ENCODE results near the gene RAB3C.

Gene RAB3C

DNA sequence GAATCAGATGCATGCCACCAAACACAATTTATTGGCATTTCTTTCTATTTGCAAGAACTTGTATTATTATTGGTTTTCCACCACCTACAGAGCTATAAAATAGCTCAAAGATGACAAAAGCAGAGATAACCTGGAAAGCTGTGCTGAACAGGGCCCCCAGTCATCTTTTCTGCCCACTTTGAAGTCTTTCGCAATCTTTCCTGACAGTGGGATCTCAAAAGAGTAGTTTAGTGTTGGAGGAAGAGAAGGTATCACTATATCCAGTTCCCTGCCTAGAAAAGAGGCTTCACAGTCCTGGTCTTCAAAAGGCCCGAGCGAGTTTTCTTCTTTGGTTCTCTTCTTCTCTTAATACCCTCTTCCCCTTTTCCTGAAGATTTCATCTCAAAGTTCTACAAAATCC, 231.0 kb downstream of the RAB3C start:
- in situ Hi-C loops (cut with HindIII; ENCODE audit: low sequenced_read_pairs) = no loop called here

DNA sequence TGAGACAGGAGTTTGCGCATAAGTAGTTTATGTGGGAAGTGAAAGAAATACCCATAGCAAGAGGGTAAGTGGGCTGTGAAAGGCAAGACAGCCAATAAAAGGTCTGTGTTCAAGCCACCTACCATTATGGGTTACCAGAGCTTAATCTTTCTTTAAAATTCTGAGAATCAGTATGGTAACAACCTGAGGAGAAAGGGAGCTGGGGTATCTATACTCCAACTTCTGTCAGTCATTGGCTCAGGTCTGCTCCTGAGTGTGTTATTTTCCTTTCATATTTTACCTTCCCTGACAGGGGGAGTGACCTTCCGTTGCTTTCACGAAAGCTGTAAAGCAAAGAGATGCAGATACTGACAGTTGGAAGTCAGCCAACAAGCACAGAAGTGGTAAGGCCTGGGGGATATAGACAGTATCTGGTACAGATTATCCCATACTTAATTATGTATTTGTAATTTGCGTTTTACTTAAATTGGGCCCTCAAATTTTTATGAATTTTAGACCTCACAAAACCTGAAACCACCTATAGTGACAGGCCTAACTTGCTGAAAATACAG, 233.4 kb downstream of the RAB3C start:
- in situ Hi-C loops (cut with HindIII; ENCODE audit: low sequenced_read_pairs) = no loop called here

DNA sequence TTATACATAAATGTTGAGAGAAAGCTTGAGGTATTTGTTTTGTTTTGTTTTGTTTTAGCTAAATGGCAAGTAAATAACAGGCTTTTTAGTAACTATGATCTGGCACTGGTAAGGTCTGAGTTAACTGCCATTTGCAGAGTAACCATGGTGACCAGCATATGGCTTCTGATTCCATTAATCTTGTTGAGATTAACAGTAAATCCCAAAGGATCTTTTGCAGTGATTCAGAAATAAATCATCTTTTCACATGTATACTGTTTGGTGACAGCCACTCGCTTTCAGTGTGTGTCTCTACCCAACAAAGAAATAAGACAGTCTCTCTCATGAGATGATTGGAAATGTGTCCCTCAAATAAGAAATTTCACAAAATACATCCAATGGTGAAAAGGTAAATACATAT, 235.6 kb downstream of the RAB3C start:
- in situ Hi-C loops (cut with HindIII; ENCODE audit: low sequenced_read_pairs) = no loop called here

DNA sequence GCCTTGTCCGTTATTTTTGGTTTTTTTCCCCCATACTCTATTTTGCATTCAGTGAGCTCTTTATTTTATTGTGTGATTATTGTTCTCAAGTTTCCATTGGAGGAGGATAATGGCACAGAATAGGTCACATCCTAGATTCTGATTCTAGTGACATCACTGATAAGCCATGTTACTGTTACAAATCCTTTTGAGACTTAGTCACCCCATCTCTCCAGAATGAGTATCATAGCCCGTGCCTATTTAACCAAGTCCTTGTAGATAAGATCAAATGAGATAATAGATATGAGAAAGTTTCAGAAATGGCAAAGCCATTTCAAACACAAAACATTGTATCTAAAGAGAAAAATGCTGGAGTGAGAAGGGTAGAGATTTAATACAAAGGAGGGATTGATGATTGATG, 242.6 kb downstream of the RAB3C start:
- in situ Hi-C loops (cut with HindIII; ENCODE audit: low sequenced_read_pairs) = no loop called here

DNA sequence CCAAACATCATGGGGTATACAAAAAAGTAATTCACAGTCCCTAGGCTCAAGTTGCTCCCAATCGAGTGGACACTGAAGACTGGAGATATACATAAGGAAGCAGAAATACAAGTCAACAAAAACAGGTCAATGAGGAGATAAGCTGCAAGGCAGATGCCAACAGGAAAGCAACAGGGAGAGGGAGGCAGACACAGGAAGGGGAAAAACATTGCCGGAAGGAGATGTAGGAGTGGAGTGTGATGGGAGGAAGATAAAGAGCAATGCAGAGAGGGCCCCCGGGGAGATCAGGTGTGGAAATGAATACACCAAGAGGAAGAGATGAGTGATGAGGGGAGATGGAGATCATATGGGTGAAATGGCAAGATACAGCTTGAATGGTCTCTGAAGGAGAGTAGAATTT, 243.0 kb downstream of the RAB3C start:
- in situ Hi-C loops (cut with HindIII; ENCODE audit: low sequenced_read_pairs) = no loop called here

DNA sequence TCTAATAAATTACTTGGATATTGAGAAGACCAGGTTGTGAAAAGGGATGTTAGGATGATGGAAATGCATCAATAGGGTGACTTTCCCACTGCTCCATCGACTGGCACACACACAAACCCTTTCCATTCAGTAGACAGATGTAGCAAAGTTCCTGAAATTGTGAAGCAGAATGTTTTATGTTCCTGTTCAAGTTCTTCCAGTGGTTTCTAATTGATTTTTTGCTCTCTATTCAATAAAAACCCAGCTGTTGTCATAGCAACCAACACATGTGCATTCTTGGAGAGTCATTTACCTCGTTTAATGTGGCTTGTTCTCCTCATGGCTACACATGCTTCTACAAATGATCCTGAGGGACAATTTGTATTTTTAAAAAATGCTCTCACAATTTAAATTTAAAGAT, 244.6 kb downstream of the RAB3C start:
- in situ Hi-C loops (cut with HindIII; ENCODE audit: low sequenced_read_pairs) = no loop called here

DNA sequence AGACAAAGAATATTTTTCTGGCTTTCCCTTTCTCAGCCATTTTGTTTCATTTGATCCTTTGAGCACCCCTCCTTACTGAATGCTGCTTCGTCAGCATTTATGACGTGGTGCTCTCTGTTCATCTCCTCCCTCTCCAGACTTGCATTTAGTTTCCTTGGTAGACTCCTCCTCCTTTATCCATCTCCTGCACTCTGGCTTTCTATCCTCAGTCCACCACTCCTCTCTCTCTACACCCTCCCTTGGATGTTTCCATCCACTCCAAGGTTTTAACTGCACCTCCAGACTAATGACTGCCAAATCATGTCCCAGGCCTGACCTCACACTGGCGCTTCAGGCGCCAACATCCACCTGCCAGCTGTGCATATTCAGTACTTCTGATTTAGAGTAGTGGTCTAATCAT, 245.4 kb downstream of the RAB3C start:
- in situ Hi-C loops (cut with HindIII; ENCODE audit: low sequenced_read_pairs) = no loop called here

DNA sequence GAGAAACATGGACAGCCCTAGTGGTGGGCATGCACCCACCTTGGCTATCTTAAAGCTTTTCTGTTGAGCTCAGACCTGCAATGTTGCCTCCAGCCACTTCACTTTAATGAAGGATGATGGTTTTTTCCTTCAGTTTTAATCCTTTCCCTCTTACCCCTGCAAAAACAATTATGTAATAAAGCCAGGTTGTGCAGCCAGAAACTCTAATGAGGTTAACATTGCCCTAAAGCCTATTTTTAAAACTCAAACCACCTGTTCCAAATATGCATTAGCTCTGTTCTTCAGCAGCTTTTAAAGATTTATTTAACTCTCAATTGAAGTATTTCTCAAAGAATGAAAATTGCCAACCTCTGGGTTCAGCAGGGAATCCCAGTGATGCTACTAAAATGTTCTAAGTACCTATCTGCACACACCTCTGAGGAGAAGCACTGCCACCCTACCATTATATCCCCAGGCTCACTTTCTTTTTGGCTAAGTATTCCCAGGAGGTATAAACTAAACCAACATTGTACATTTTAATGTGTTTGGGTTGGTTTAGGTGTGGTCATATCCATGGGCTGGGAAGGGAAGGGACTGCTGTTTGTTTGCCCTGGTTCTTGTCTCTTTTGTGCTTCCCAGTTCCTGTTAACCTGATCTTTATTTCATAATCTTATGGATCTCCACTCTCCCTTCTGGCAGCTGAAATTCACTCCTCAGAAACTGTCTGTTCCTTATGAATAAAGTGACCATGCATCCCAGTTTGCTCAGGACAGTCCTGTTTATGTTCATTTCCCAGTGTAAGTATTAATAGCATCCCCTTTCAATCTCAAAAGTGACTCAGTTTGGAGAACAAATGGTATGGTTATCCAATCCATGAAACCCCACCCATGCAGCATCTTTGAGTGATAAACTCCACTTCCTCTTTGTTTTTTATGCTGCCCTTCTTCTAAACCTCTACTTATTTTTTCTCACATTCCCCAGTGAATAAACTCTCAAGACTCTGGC, 251.7 kb downstream of the RAB3C start:
- in situ Hi-C loops (cut with HindIII; ENCODE audit: low sequenced_read_pairs) = no loop called here

DNA sequence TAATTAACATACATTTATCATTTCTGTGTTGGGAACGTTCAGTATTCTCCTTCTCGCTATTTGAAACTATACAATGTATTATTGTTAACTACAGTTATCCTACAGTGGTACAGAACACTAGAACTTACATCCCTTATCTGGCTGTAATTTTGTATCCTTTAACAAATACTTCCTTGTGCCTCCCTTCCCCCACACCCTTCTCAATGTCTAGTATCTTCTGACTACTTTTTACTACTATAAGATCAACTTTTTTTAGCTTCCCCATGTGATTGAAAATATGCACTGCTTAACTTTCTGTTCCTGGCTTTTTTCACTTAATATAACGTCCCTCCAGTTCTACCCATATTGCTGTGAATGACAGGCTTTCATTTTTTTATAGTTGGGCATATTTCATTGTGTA, 253.5 kb downstream of the RAB3C start:
- in situ Hi-C loops (cut with HindIII; ENCODE audit: low sequenced_read_pairs) = no loop called here

DNA sequence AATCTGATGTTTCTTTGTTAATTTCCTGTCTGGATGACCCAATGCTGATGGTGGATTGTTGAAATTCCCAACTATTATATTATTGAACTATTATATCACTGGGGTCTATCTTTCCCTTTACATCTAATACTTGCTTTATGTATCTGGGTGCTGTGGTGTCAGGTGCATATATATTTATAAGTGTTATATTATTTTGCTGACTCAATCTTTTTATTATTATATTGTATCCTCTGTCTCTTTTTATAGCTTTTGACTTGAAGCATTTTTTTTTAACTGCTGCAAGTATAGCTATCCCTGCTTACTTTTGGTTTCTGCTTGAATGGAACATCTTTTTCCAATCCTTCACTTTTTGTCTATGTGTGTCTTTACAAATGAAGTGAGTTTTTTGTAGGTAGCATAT, 255.9 kb downstream of the RAB3C start:
- in situ Hi-C loops (cut with HindIII; ENCODE audit: low sequenced_read_pairs) = no loop called here

DNA sequence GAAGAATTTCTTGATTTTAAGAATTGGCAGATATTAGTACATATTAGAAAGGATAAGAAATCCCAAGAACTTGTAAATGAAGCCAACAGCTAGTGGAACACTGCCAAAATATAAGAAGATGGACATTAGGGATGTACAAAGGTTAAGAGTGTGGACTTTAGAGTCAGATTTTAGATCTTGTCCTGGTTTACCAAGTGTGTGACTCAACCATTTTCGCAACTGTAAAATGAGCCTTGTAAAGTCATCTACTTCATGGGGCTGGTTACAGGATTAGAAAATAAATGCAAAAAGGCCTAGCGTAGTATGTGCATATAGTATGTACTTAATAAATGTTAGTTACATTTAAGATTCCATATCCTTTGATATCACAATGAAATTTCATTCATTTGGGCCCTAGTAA, 260.0 kb downstream of the RAB3C start:
- in situ Hi-C loops (cut with HindIII; ENCODE audit: low sequenced_read_pairs) = no loop called here

DNA sequence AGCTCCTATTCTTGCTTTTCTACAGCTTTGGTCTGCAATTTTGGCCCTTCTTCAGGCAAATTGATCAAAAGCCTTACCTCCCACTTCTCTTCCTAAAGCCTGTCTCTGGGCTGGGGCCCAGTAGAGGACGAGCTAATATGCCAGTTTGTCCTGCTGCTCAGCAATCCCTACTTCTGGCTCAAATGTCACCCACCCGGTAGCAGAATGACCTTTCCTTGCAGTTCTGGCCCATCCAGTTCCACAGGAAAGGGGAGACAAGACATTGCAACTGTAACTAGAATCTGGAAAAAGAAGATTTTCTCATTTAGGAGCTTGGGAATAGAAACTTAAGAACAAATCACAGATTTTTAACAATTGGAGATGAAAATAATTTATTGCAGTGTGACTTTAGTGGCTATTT, 261.5 kb downstream of the RAB3C start:
- in situ Hi-C loops (cut with HindIII; ENCODE audit: low sequenced_read_pairs) = no loop called here

DNA sequence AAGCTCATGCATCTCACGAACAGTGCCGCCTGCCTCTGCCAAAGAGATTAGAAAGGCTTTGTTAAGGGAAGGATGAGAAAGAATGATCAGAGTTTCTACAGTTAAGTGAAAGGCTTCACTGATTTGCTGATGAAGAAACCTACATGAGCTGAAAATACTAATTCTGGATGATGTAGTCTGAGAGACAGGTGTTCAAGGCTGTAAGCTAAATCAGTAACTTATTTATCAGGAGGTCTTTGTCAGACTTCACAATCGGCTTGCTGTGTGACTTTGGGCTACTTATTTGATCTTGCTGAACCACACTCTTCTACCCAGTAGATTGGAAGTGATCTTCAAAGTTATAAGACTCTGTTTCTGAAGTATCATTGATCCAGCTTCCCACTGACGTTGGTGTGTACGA, 264.2 kb downstream of the RAB3C start:
- in situ Hi-C loops (cut with HindIII; ENCODE audit: low sequenced_read_pairs) = no loop called here

DNA sequence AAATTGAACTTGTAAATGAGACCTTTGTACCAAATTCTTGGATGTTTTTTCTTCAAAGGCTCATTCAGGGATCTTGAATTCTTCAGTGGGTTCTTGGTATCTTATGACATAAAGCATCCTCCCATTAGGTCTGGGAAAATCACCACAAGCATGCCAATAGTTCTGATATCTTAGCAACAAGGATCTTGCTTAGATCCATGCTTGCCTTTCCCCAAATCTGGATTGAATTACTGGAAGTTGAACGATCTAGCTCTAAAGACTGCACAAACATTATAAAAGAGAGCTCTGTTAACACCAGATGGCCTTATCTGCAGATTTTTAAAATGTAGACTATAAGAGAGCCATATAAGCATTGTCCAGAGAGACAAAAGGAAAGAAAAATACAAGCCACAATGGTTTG, 266.3 kb downstream of the RAB3C start:
- in situ Hi-C loops (cut with HindIII; ENCODE audit: low sequenced_read_pairs) = no loop called here

DNA sequence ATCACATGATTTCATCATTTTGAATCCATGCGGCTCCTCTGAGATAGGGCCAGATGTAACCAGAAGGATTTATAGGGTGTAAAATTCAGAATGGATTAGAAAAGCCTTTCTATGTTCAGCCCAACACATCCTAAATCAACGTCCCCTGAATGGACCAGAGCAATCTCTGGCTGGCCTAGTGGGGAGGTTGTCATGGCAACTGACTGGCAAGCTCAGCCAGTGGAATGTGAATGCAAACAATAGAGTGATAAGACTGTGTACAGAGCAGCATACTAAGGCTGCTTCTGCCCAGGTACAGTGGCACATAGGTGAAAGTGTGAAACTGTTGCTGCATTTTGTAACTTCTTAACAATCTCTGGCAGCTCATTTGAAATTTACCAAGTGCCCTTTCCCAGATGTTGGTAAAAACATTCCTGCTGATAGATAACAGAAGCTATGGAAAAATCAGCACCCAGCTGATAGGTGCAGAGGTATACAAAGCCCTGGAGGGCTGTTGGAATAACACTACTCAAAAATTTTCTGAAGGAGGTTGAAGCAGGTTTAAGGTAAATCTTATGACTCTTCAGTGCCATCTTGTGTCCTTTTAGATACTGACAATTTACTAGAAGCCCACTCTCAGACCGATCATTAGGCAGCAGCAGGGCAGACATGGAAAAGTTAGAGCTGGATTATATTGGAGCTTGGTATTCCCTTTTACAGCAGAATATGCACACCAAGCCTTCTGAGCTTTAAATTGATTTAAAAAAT, 267.2 kb downstream of the RAB3C start:
- in situ Hi-C loops (cut with HindIII; ENCODE audit: low sequenced_read_pairs) = loop anchor here (5.0 kb wide), 1 partner anchor 353 kb away; no protein-coding TSS in a partner anchor

DNA sequence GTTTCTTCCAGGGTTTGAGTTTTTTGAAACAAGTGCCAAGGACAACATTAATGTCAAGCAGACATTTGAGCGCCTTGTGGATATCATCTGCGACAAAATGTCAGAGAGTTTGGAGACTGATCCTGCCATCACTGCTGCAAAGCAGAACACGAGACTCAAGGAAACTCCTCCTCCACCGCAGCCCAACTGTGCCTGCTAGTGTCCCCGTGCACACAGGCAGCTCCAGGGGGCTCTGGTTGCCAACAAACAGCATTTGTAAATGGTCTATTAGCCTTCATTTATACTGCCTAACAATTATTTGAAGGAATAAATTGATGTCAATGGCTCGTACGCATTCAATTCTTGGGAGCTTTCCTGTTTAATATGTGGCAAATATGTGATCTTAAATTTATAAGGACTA, 268.3 kb downstream of the RAB3C start:
- in situ Hi-C loops (cut with HindIII; ENCODE audit: low sequenced_read_pairs) = loop anchor here (5.0 kb wide), 1 partner anchor 354 kb away; no protein-coding TSS in a partner anchor

DNA sequence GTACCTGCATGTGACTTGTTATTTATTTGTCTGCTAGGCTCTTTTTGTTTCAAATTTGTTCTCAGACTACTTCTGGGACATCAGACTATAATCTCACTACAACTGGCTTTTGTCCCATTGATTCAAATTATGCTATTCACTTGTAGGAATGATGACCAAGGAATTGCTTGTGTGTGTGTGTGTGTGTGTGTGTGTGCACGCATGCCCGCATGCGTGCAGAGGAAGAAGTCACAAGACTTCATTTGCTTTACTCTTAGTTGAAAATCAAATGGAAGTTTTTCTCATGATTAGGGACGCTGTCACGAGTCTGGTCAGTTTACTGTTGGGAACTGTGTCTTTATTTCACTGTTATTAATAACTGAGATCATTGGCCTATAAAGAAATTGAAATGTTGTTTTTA, 268.7 kb downstream of the RAB3C start:
- in situ Hi-C loops (cut with HindIII; ENCODE audit: low sequenced_read_pairs) = loop anchor here (5.0 kb wide), 1 partner anchor 354 kb away; no protein-coding TSS in a partner anchor

DNA sequence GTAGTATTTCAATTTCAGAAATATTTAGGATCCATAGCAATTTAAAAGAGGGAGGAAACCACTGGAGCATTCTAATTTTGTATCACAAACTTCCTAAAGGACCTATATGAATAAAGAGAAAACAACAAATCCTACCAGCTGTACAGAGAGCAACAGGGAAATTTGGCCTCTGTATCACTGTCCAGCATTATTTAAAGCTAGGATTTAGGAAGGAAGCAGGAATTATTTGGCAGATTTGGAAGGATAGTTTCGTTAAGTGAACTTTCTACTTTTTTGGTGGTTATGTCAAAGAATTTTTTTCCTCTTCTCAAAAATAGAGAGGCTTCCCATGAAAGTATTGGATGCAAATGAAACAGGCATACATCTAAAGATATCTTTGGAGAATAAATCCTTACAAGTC, 269.7 kb downstream of the RAB3C start:
- in situ Hi-C loops (cut with HindIII; ENCODE audit: low sequenced_read_pairs) = loop anchor here (5.0 kb wide), 1 partner anchor 355 kb away; no protein-coding TSS in a partner anchor

DNA sequence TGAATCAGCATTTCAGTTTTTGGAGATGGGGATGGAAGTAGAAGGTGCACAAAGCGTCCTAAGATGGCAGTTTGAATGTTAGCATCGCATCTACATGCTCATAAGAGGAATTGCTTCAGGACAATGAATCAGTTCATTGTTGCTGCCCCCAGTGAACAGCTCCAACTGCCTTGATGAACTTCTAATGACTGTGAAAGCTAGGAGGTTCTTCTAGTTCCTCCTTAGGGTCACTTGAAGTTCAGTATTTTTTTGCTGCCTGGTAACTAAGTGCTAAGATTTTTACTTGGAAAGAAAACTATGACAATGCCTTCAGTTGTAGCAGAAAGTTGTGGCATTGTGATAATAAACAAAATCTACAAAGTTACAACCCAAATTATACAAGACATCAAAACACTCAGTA, 271.6 kb downstream of the RAB3C start:
- in situ Hi-C loops (cut with HindIII; ENCODE audit: low sequenced_read_pairs) = loop anchor here (5.0 kb wide), 1 partner anchor 357 kb away; no protein-coding TSS in a partner anchor

DNA sequence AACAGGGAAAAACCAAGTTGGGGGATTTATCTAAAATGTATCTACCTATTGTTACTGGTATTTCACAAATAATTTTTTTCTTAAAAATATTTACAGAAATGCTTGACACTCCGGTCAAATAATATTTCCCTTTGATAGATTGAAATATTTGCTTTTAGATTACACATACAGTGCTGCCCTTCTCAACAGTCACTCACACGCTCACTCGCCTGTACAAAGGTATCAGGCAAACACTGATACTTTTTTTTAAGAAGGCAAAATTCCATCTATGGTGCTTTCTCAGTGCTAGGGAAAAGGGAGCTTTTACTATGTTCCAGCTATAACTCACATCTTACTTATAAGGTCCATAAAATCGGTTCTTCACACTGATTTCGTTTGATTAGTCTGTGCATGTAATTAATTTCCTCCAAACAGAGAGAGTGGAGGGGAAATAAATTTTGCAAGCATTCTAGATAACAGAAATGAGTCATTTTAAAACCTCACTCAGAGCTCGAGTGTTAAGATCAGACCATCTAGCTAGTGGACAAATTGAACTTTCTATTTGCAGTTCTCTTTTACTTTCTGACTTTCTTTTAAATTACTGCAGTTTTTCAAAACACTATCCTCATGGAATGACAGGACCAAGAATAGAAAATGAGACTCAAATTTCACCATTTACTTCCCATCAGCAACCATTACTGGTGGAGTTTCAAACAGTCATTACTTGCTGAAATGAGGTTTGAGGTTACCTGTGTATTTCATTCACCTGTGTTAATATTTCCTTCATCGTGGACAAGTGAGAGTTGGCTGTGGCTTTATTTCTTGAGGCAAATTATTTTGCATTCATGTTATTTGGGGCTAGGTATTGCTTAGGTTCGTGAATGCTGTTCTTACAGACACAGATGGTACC, 273.2 kb downstream of the RAB3C start:
- in situ Hi-C loops (cut with HindIII; ENCODE audit: low sequenced_read_pairs) = no loop called here
